Keratinocyte (primary cell): Measurements from ENCODE around the gene ACACB. TPM values are rescaled to one million over a fixed set of nuclear protein-coding genes. Genes with fewer than 3 reads are reported as not detected.

Experiments
- DNase-seq: peaks from one replicate; pipeline ENCODE4 v3.0.0-alpha.2; 2011; ENCODE audit warnings: low read depth, missing footprints, low spot score
- FAIRE-seq: peaks from 2 replicates; lab custom pipeline; 2011; peaks lifted over from hg19 to GRCh38; lab: Jason Lieb, UNC
- H2AFZ ChIP-seq: 2 replicates; pipeline ENCODE4 v1.6.0; 2012; ENCODE audit warnings: low read length, control low read depth, inconsistent platforms; ENCODE audit not compliant: control insufficient read depth
- H3K27ac ChIP-seq: 2 replicates; pipeline ENCODE4 v1.5.1; 2011; ENCODE audit warnings: low read length; ENCODE audit not compliant: control insufficient read depth, insufficient read depth
- H3K27me3 ChIP-seq: 3 replicates; pipeline ENCODE4 v1.6.0; 2011; ENCODE audit warnings: low read length; ENCODE audit not compliant: control insufficient read depth, insufficient read depth; ENCODE audit errors: extremely low read depth
- H3K36me3 ChIP-seq, 2 experiments: 2 replicates in 1 of 2; 3 replicates in 1 of 2; pipeline ENCODE4 v1.5.1; 2011; ENCODE audit warnings: low read length in 2 of 2, mild to moderate bottlenecking in 1 of 2; ENCODE audit not compliant: control insufficient read depth in 2 of 2, insufficient read depth in 2 of 2; ENCODE audit errors: extremely low read depth in 1 of 2
- H3K4me1 ChIP-seq: 3 replicates; pipeline ENCODE4 v1.5.1; 2011; ENCODE audit warnings: low read length; ENCODE audit not compliant: control insufficient read depth, insufficient read depth; ENCODE audit errors: extremely low read depth
- H3K4me2 ChIP-seq: 3 replicates; pipeline ENCODE4 v1.6.0; 2011; ENCODE audit warnings: low read depth, low read length; ENCODE audit not compliant: control insufficient read depth, insufficient read depth; ENCODE audit errors: extremely low read depth
- H3K4me3 ChIP-seq, 3 experiments: fragments of 200-600 bp in 1 of 3; sonication (generic) in 1 of 3; 2 replicates in 2 of 3; 3 replicates in 1 of 3; pipeline ENCODE4 v1.5.1; 2011 to 2016; ENCODE audit warnings: low read length in 3 of 3, mild to moderate bottlenecking in 3 of 3, control low read depth in 2 of 3, inconsistent platforms in 1 of 3, low read depth in 1 of 3, mixed read lengths in 1 of 3, mixed run types in 1 of 3, moderate library complexity in 1 of 3; ENCODE audit not compliant: control insufficient read depth in 2 of 3, insufficient read depth in 2 of 3; ENCODE audit errors: extremely low read depth in 1 of 3
- H3K79me2 ChIP-seq: 2 replicates; pipeline ENCODE4 v1.6.0; 2012; ENCODE audit warnings: low read length; ENCODE audit not compliant: control insufficient read depth, insufficient read depth
- H3K9ac ChIP-seq: 3 replicates; pipeline ENCODE4 v1.6.0; 2011; ENCODE audit warnings: low read length; ENCODE audit not compliant: control insufficient read depth, insufficient read depth; ENCODE audit errors: extremely low read depth
- H3K9me1 ChIP-seq: 3 replicates; pipeline ENCODE4 v1.6.0; 2011; ENCODE audit warnings: low read length; ENCODE audit not compliant: control insufficient read depth, insufficient read depth; ENCODE audit errors: extremely low read depth
- H3K9me3 ChIP-seq: 2 replicates; pipeline ENCODE4 v1.5.1; 2012; ENCODE audit warnings: low read depth, low read length; ENCODE audit not compliant: control insufficient read depth
- H4K20me1 ChIP-seq: 3 replicates; pipeline ENCODE4 v1.6.0; 2011; ENCODE audit warnings: low read length; ENCODE audit not compliant: control insufficient read depth, insufficient read depth; ENCODE audit errors: extremely low read depth
- CTCF ChIP-seq, 3 experiments: IDR thresholded peaks in 1 of 3; conservative IDR thresholded peaks in 1 of 3; optimal IDR thresholded peaks in 1 of 3; 2 replicates in 2 of 3; 3 replicates in 1 of 3; pipeline versions ENCODE3 to v1.5.1; 2011; ENCODE audit warnings: low read length in 3 of 3, mild to moderate bottlenecking in 3 of 3, moderate library complexity in 2 of 3, control low read depth in 1 of 3, inconsistent platforms in 1 of 3; ENCODE audit not compliant: insufficient read depth in 2 of 3; ENCODE audit errors: extremely low read depth in 1 of 3
- EZH2 ChIP-seq: IDR thresholded peaks from one replicate; pipeline ENCODE4 v1.6.1; 2012; ENCODE audit warnings: inconsistent platforms, mild to moderate bottlenecking, low read length, moderate library complexity
- dilution Hi-C: fragments of 300-500 bp; cut with MboI; formaldehyde crosslinking; loops from one replicate; pipeline ENCODE4 v1.7.0; 2020; ENCODE audit warnings: low sequenced_read_pairs; ENCODE audit not compliant: extremely low pct_ligation_motif_present
- polyA plus RNA-seq, 5 experiments: library from polyadenylated mRNA; depleted of rRNA in 3 of 5; stranded (reverse) in 3 of 5; stranded (forward) in 1 of 5; unstranded in 1 of 5; fragments of >200 nt; gene quantifications; 1 replicate in 1 of 5; 2 replicates in 3 of 5; 3 replicates in 1 of 5; pipeline versions ENCODE4 v1.2.1 to v1.2.3, GENCODE V29; 2011 to 2012; ENCODE audit warnings: missing spikeins in 2 of 5, low read depth in 1 of 5, low replicate concordance in 1 of 5

Gene ACACB
- polyA plus RNA-seq, 1 donor (not counting 4 experiments of a cell fraction or from before 2014, with no cell fraction given), result 1.3 TPM

GRCh38 chr12:109289551-109289950, 173.2 kb downstream of the ACACB start:
- no peak overlapping the region for H3K27ac ChIP-seq
- TF ChIP-seq EZH2 (no peak), CTCF (optimal IDR thresholded peaks at IDR 0.05 in 1 of 3, IDR thresholded peaks at IDR 0.05 in 1 of 3, conservative IDR thresholded peaks at IDR 0.05 in 1 of 3; ENCODE audit: extremely low read depth in 1 of 3, insufficient read depth in 2 of 3, low read length in 3 of 3) (no peak)
- no peaks in the 10 kb centered on the region for H3K9me3 ChIP-seq
- H3K79me2 ChIP-seq, result no peaks in the 10 kb centered on the region
- no peaks in the 10 kb centered on the region for H4K20me1 ChIP-seq
- DNase-seq (no peak), FAIRE-seq (no peak)
- H3K4me3 ChIP-seq, result no peak overlapping the region
- peaks cover 23% of the 10 kb centered on the region for H3K27me3 ChIP-seq
- no peak overlapping the region for H3K4me2 ChIP-seq
- H2AFZ ChIP-seq, result no peak overlapping the region
- H3K36me3 ChIP-seq, result no peaks in the 10 kb centered on the region
- no peaks in the 10 kb centered on the region for H3K4me1 ChIP-seq
- H3K9me1 ChIP-seq, result no peaks in the 10 kb centered on the region
- dilution Hi-C loops, result no loop called here
- H3K9ac ChIP-seq, result no peak overlapping the region

- dilution Hi-C loops, result no loop called here
- H3K79me2 ChIP-seq, result no peaks in the 10 kb centered on the region
- H3K9me1 ChIP-seq, result no peaks in the 10 kb centered on the region
- no peak overlapping the region for H3K4me2 ChIP-seq
- H3K4me3 ChIP-seq, result no peak overlapping the region
- no peaks in the 10 kb centered on the region for H4K20me1 ChIP-seq
- H3K9me3 ChIP-seq, result no peaks in the 10 kb centered on the region
- DNase-seq (no peak), FAIRE-seq (no peak)
- H3K27ac ChIP-seq, result no peak overlapping the region
- H3K36me3 ChIP-seq, result no peaks in the 10 kb centered on the region
- H3K27me3 ChIP-seq, result peaks cover 23% of the 10 kb centered on the region
- no peak for TF ChIP-seq CTCF (optimal IDR thresholded peaks at IDR 0.05 in 1 of 3, IDR thresholded peaks at IDR 0.05 in 1 of 3, conservative IDR thresholded peaks at IDR 0.05 in 1 of 3; ENCODE audit: extremely low read depth in 1 of 3, insufficient read depth in 2 of 3, low read length in 3 of 3)
- TF ChIP-seq EZH2, result no peak
- no peak overlapping the region for H3K9ac ChIP-seq
- H2AFZ ChIP-seq, result no peak overlapping the region
- no peaks in the 10 kb centered on the region for H3K4me1 ChIP-seq
These were observed 173.7 kb downstream of the ACACB start for GRCh38 chr12:109290061-109290460.
